ENCODE results near the gene INPP5A. TPM values are rescaled to one million over a fixed set of nuclear protein-coding genes. Genes with fewer than 3 reads are reported as not detected.

INPP5A gene
- total and polyA plus RNA-seq, 9 of the 15 experiments (the other 6 are each of a cell fraction or from before 2014, with no cell fraction given): 0.66 to 11.6 (median 7.7) TPM

DNA sequence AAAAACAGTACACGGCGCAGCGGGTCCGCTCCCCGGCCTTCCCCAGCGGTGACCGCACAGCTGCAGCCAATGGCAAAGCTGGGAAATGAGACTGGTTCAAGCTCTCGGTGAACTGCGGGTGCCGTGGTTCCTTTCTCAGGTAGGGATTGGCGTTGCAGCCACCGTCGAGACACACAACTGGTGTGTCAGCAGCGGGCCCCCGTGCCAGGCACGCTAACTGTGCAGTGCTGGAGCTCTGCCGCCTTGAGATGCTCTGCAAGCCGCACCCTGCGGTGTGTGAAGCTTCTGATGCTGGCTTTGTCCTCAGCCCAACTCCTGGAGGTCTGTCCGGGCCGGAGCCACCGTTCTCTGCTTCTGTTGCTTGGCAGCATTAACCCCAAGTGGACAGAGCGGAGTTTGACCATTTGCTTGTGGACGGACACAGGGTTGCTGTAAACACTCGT lies 269.0 kb downstream of the INPP5A start:
- Histone ChIP-seq H4K20me1 (replicated peaks; ENCODE audit: control insufficient read depth, insufficient read depth, low read length) (no peaks in the 10 kb centered on the region), H3K9me1 (ENCODE audit: control insufficient read depth, insufficient read depth, low read length) (no peaks in the 10 kb centered on the region), H3K79me2 (ENCODE audit: control insufficient read depth, insufficient read depth, low read length) (no peaks in the 10 kb centered on the region), H3K4me3 (no peak overlapping the region), H3K9me3 (replicated peaks; ENCODE audit: control insufficient read depth, insufficient read depth, low read depth, low read length) (no peaks in the 10 kb centered on the region), H2AFZ (ENCODE audit: low read depth, low read length) (no peak overlapping the region), H3K27ac (ENCODE audit: extremely low read depth, low read depth, low read length) (no peak overlapping the region), H3K27me3 (ENCODE audit: control insufficient read depth in 2 of 2, insufficient read depth in 2 of 2, low read length in 2 of 2) (peaks cover 0 to 25% of the 10 kb centered on the region in 2 experiments; a peak in 2 of 5 replicates), H3K4me2 (ENCODE audit: insufficient read depth, low read length) (no peak overlapping the region), H3K9ac (ENCODE audit: insufficient read depth in 1 of 2, low read depth in 2 of 2, low read length in 2 of 2) (no peak overlapping the region), H3K36me3 (ENCODE audit: control insufficient read depth, insufficient read depth, low read length) (no peaks in the 10 kb centered on the region), H3K4me1 (replicated peaks in 1 of 2; ENCODE audit: control insufficient read depth in 2 of 2, insufficient read depth in 2 of 2, low read length in 2 of 2) (peaks cover 0 to 14% of the 10 kb centered on the region in 2 experiments; a peak in 2 of 5 replicates)
- ChIA-PET CTCF (ENCODE audit: low intra/inter-chr PET ratio) (no interaction called here), POLR2A (no interaction called here)
- intact Hi-C loops (cut with micrococcal nuclease) (no loop called here), in situ Hi-C loops (cut with MboI) (no loop called here)
- DNase-seq (ENCODE audit: extremely low read depth in 1 of 4, low spot score in 3 of 4) (peak in 1 of 4 experiments; percentile 36), ATAC-seq (no peak; the same call in 2 of the 3 replicates), FAIRE-seq (no peak)
- WGBS (ENCODE audit: insufficient coverage, low coverage, missing lambda C conversion rate): 12% methylated on average over 18 of the region's 25 CpGs
- BruUV-seq (replicated peaks): no TSS peak
- TF ChIP-seq ARNT (IDR thresholded peaks at IDR 0.05): no peak
- TF ChIP-seq ETV1 (tag; conservative IDR thresholded peaks at IDR 0.05; ENCODE audit: low read depth): no peak
- TF ChIP-seq ZSCAN32 (CRISPR knock-in tag; IDR thresholded peaks at IDR 0.05): no peak
- TF ChIP-seq ZC3H8 (IDR thresholded peaks at IDR 0.05): no peak
- TF ChIP-seq ILF3 (IDR thresholded peaks at IDR 0.05; ENCODE audit: borderline replicate concordance): no peak
- no peak for TF ChIP-seq LCOR (CRISPR knock-in tag; IDR thresholded peaks at IDR 0.05)
- TF ChIP-seq, protein P1, sequence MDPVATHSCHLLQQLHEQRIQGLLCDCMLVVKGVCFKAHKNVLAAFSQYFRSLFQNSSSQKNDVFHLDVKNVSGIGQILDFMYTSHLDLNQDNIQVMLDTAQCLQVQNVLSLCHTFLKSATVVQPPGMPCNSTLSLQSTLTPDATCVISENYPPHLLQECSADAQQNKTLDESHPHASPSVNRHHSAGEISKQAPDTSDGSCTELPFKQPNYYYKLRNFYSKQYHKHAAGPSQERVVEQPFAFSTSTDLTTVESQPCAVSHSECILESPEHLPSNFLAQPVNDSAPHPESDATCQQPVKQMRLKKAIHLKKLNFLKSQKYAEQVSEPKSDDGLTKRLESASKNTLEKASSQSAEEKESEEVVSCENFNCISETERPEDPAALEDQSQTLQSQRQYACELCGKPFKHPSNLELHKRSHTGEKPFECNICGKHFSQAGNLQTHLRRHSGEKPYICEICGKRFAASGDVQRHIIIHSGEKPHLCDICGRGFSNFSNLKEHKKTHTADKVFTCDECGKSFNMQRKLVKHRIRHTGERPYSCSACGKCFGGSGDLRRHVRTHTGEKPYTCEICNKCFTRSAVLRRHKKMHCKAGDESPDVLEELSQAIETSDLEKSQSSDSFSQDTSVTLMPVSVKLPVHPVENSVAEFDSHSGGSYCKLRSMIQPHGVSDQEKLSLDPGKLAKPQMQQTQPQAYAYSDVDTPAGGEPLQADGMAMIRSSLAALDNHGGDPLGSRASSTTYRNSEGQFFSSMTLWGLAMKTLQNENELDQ (CRISPR knock-in tag; IDR thresholded peaks at IDR 0.05; ENCODE audit: borderline replicate concordance): no peak
- TF ChIP-seq HNRNPL (IDR thresholded peaks at IDR 0.05; ENCODE audit: low read depth, low read length): no peak
- no peak for TF ChIP-seq FUS (optimal IDR thresholded peaks at IDR 0.05; ENCODE audit: low read depth, low read length)
- TF ChIP-seq RCOR1 (IDR thresholded peaks at IDR 0.05; ENCODE audit: borderline replicate concordance in 1 of 2, low read depth in 2 of 2, low read length in 2 of 2): no peak
- no peak for TF ChIP-seq KLF1 (tag; IDR thresholded peaks at IDR 0.05)
- TF ChIP-seq, protein P2, sequence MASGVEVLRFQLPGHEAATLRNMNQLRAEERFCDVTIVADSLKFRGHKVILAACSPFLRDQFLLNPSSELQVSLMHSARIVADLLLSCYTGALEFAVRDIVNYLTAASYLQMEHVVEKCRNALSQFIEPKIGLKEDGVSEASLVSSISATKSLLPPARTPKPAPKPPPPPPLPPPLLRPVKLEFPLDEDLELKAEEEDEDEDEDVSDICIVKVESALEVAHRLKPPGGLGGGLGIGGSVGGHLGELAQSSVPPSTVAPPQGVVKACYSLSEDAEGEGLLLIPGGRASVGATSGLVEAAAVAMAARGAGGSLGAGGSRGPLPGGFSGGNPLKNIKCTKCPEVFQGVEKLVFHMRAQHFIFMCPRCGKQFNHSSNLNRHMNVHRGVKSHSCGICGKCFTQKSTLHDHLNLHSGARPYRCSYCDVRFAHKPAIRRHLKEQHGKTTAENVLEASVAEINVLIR (CRISPR knock-in tag; IDR thresholded peaks at IDR 0.05): no peak

All from K562 (cell line).